Esophagus muscularis mucosa (tissue), 4 donors: ENCODE data around the gene LPAR2. TPM values are rescaled to one million over a fixed set of nuclear protein-coding genes. Genes with fewer than 3 reads are reported as not detected.

Experiments
- DNase-seq: peaks from one replicate; pipeline ENCODE4 v3.0.0-alpha.2; 2017; ENCODE audit errors: extremely low spot score
- H3K27ac ChIP-seq, 4 donors: fragments of 200-600 bp; sonication (generic); replicated peaks in 1 of 4; 1 replicate in 3 of 4; 2 replicates in 1 of 4; pipeline ENCODE4 v1.5.1; 2016 to 2019; ENCODE audit warnings: mild to moderate bottlenecking in 1 of 4
- H3K27me3 ChIP-seq, 4 donors: fragments of 200-600 bp; sonication (generic); one replicate each; pipeline versions ENCODE4 v1.5.1 to v1.6.0; 2016 to 2019
- H3K36me3 ChIP-seq, 4 donors: fragments of 200-600 bp; sonication (generic); one replicate each; pipeline ENCODE4 v1.5.1; 2016 to 2019
- H3K4me1 ChIP-seq, 4 donors: fragments of 200-600 bp; sonication (generic); one replicate each; pipeline ENCODE4 v1.5.1; 2016 to 2019
- H3K4me3 ChIP-seq, 4 donors: fragments of 200-600 bp; sonication (generic); 1 replicate in 2 of 4; 2 replicates in 2 of 4; pipeline ENCODE4 v1.5.1; 2016 to 2019; ENCODE audit warnings: mild to moderate bottlenecking in 4 of 4, moderate library complexity in 1 of 4
- H3K9me3 ChIP-seq, 4 donors: fragments of 200-600 bp; sonication (generic); 1 replicate in 3 of 4; 2 replicates in 1 of 4; pipeline ENCODE4 v1.5.1; 2016 to 2019
- CTCF ChIP-seq, 3 experiments: fragments of 200-600 bp in 2 of 3; fragments of 450-650 bp in 1 of 3; sonication (generic) in 2 of 3; IDR thresholded peaks; one replicate each; pipeline ENCODE4 v1.5.1; 2017 to 2019; ENCODE audit warnings: antibody characterized with exemption in 3 of 3, mild to moderate bottlenecking in 2 of 3, moderate library complexity in 1 of 3
- EP300 ChIP-seq: sonication (generic); formaldehyde crosslinking; IDR thresholded peaks from one replicate; pipeline ENCODE4 v1.6.1; 2017; ENCODE audit warnings: antibody characterized with exemption
- POLR2A ChIP-seq: fragments of 450-650 bp; IDR thresholded peaks from one replicate; pipeline ENCODE4 v1.6.1; 2017; ENCODE audit warnings: antibody characterized with exemption, moderate library complexity, mild to moderate bottlenecking, low read depth
- POLR2AphosphoS5 ChIP-seq, 2 donors: sonication (generic); formaldehyde crosslinking; IDR thresholded peaks; one replicate each; pipeline ENCODE4 v1.6.1; 2017; ENCODE audit warnings: antibody characterized with exemption in 2 of 2
- WGBS: methylation state at CpG from one replicate; pipeline ENCODE4 v1.1.5; 2018; 5-methylcytosine and 5-hydroxymethylcytosine counted together
- intact Hi-C: fragments of 100-400 bp; cut with DNase I; formaldehyde crosslinking; loops from one replicate; pipeline ENCODE4 v1.15.1; 2023
- total RNA-seq, 4 donors: library from RNA; depleted of rRNA; stranded (reverse); fragments of >200 nt; gene quantifications; one replicate each; pipeline versions ENCODE4 v1.1.0 to v1.2.1, GENCODE V29; 2016

The LPAR2 gene
- total RNA-seq, 4 donors from 2014 or later, result 0.69 to 2.7 (median 1.0) TPM

GRCh38 chr19:19633711-19634515 lies 5.9 kb upstream of the LPAR2 start:
- Histone ChIP-seq H3K4me1 (peaks cover 0 to under 1% (median under 1%) of the 10 kb centered on the region in 4 donors), H3K4me3 (no peak overlapping the region), H3K27me3 (peaks cover 0 to under 1% (median under 1%) of the 10 kb centered on the region in 4 donors), H3K36me3 (peaks cover 3 to 54% (median 21%) of the 10 kb centered on the region in 4 donors), H3K9me3 (no peaks in the 10 kb centered on the region), H3K27ac (no peak overlapping the region)
- TF ChIP-seq POLR2A (no peak), EP300 (no peak), CTCF (IDR thresholded peaks at IDR 0.05) (no peak), POLR2AphosphoS5 (IDR thresholded peaks at IDR 0.05) (no peak)
- intact Hi-C loops, result no loop called here
- DNase-seq, result no peak
- 94% methylated on average over 17 of the region's 22 CpGs for WGBS

- Histone ChIP-seq H3K4me1 (peaks cover 11 to 13% (median 12%) of the 10 kb centered on the region in 4 donors), H3K36me3 (peaks cover 3 to 47% (median 21%) of the 10 kb centered on the region in 4 donors), H3K4me3 (no peak overlapping the region), H3K9me3 (no peaks in the 10 kb centered on the region), H3K27ac (no peak overlapping the region), H3K27me3 (peaks cover 0 to 13% (median 9%) of the 10 kb centered on the region in 4 donors)
- no peak for DNase-seq
- 81% methylated on average over 5 of the region's 5 CpGs for WGBS
- intact Hi-C loops, result no loop called here
- TF ChIP-seq POLR2A, result no peak
- no peak for TF ChIP-seq POLR2AphosphoS5 (IDR thresholded peaks at IDR 0.05)
- TF ChIP-seq CTCF (IDR thresholded peaks at IDR 0.05), result no peak
Observed at GRCh38 chr19:19632661-19633060, 4.6 kb upstream of the LPAR2 start.

GRCh38 chr19:19631346-19631745 lies 3.3 kb upstream of the LPAR2 start:
- H3K27ac ChIP-seq, result no peak overlapping the region
- H3K4me3 ChIP-seq, result no peak overlapping the region
- TF ChIP-seq EP300, result no peak
- no peak for TF ChIP-seq POLR2AphosphoS5 (IDR thresholded peaks at IDR 0.05)
- no peak for TF ChIP-seq POLR2A
- no peak for TF ChIP-seq CTCF (IDR thresholded peaks at IDR 0.05)
- DNase-seq, result no peak
- H3K4me1 ChIP-seq, result peaks cover 14 to 19% (median 17%) of the 10 kb centered on the region in 4 donors
- peaks cover 0 to 26% (median 10%) of the 10 kb centered on the region in 4 donors for H3K27me3 ChIP-seq
- WGBS, result 92% methylated on average over 2 of the region's 7 CpGs
- intact Hi-C loops, result no loop called here
- H3K9me3 ChIP-seq, result no peaks in the 10 kb centered on the region
- H3K36me3 ChIP-seq, result peaks cover 3 to 33% (median 21%) of the 10 kb centered on the region in 4 donors

GRCh38 chr19:19630426-19630825 lies 2.4 kb upstream of the LPAR2 start:
- Histone ChIP-seq H3K27ac (no peak overlapping the region), H3K4me3 (no peak overlapping the region), H3K36me3 (peaks cover 3 to 24% (median 19%) of the 10 kb centered on the region in 4 donors), H3K4me1 (peaks cover 14 to 19% (median 17%) of the 10 kb centered on the region in 4 donors), H3K27me3 (peaks cover 0 to 33% (median 10%) of the 10 kb centered on the region in 4 donors), H3K9me3 (no peaks in the 10 kb centered on the region)
- TF ChIP-seq POLR2AphosphoS5 (IDR thresholded peaks at IDR 0.05), result no peak
- no peak for TF ChIP-seq CTCF (IDR thresholded peaks at IDR 0.05)
- no peak for TF ChIP-seq EP300
- DNase-seq, result no peak
- intact Hi-C loops, result no loop called here
- 100% methylated on average over 2 of the region's 2 CpGs for WGBS

GRCh38 chr19:19630062-19630414 lies 2.0 kb upstream of the LPAR2 start:
- H3K9me3 ChIP-seq, result no peaks in the 10 kb centered on the region
- no peak overlapping the region for H3K4me3 ChIP-seq
- WGBS, result 100% methylated on average over 7 of the region's 11 CpGs
- no peak overlapping the region for H3K27ac ChIP-seq
- intact Hi-C loops, result no loop called here
- TF ChIP-seq POLR2A, result no peak
- no peak for TF ChIP-seq EP300
- TF ChIP-seq CTCF (IDR thresholded peaks at IDR 0.05), result no peak
- no peak for TF ChIP-seq POLR2AphosphoS5 (IDR thresholded peaks at IDR 0.05)
- DNase-seq, result no peak
- peaks cover 14 to 19% (median 17%) of the 10 kb centered on the region in 4 donors for H3K4me1 ChIP-seq
- H3K27me3 ChIP-seq, result peaks cover 0 to 33% (median 10%) of the 10 kb centered on the region in 4 donors
- H3K36me3 ChIP-seq, result peaks cover 3 to 20% (median 17%) of the 10 kb centered on the region in 4 donors
